HepG2 (cell line): ENCODE measurements around the gene USP1. TPM values are rescaled to one million over a fixed set of nuclear protein-coding genes. Genes with fewer than 3 reads are reported as not detected.

Experiments used
- ATAC-seq: fragments of 200-7000 bp; cut with Tn5 transposase; 3 replicates; pipeline ENCODE4 v1.9.1; 2020; ENCODE audit warnings: mild to moderate bottlenecking, moderate library complexity
- BruUV-seq: library from RNA; stranded (reverse); fragments of 400-500 nt; replicated peaks from 2 replicates; lab custom pipeline; 2021; lab: Mats Ljungman, UMichigan
- CTCF ChIA-PET: fragments of 300-600 bp; formaldehyde crosslinking; extraction: SDS; loops from one replicate; lab custom pipeline; 2021; ENCODE audit warnings: low total read pairs, inconsistent platforms, low intra/inter-chr PET ratio; lab: Yijun Ruan, JAX
- POLR2A ChIA-PET: fragments of 350-600 bp; sonication (Branson Sonifier 250); formaldehyde crosslinking; loops from one replicate; lab custom pipeline; 2020; ENCODE audit warnings: antibody characterized with exemption, inconsistent platforms; lab: Yijun Ruan, JAX
- DNase-seq: peaks from one replicate; pipeline ENCODE4 v3.0.0-alpha.2; 2015; ENCODE audit warnings: low spot score
- FAIRE-seq: peaks from 3 replicates; lab custom pipeline; 2011; peaks lifted over from hg19 to GRCh38; lab: Jason Lieb, UNC
- H2AFZ ChIP-seq: one replicate; pipeline ENCODE4 v1.6.1; 2011; ENCODE audit warnings: low read length, inconsistent platforms
- H3K27ac ChIP-seq: fragments of 300-600 bp; 3 replicates; pipeline ENCODE4 v1.8.0; 2011; ENCODE audit warnings: mixed run types, mild to moderate bottlenecking, mixed read lengths, low read length, inconsistent platforms; ENCODE audit not compliant: insufficient read depth; ENCODE audit errors: extremely low read length
- H3K27me3 ChIP-seq, 2 experiments: fragments of 200-600 bp in 1 of 2; 2 replicates in 1 of 2; 3 replicates in 1 of 2; pipeline versions ENCODE4 v1.6.0 to v1.8.0; 2011; ENCODE audit warnings: low read length in 2 of 2, mild to moderate bottlenecking in 2 of 2, moderate library complexity in 2 of 2, inconsistent platforms in 1 of 2; ENCODE audit not compliant: insufficient read depth in 2 of 2, control insufficient read depth in 1 of 2
- H3K36me3 ChIP-seq, 2 experiments: fragments of 200-600 bp in 1 of 2; replicated peaks in 1 of 2; 2 replicates in 1 of 2; 3 replicates in 1 of 2; pipeline versions ENCODE4 v1.5.1 to v1.8.0; 2011; ENCODE audit warnings: low read length in 2 of 2, inconsistent platforms in 1 of 2; ENCODE audit not compliant: insufficient read depth in 2 of 2, control insufficient read depth in 1 of 2
- H3K4me1 ChIP-seq: 2 replicates; pipeline ENCODE4 v1.5.1; 2012; ENCODE audit warnings: low read length, inconsistent platforms; ENCODE audit not compliant: insufficient read depth
- H3K4me2 ChIP-seq: 2 replicates; pipeline ENCODE4 v1.6.0; 2011; ENCODE audit warnings: low read depth, low read length, inconsistent platforms
- H3K4me3 ChIP-seq, 3 experiments: fragments of 200-600 bp in 1 of 3; sonication (generic), shearing (Covaris generic) in 1 of 3; replicated peaks in 1 of 3; 2 replicates each; pipeline ENCODE4 v1.5.1; 2011 to 2016; ENCODE audit warnings: low read length in 3 of 3, inconsistent platforms in 2 of 3, low read depth in 2 of 3, mild to moderate bottlenecking in 2 of 3, control low read depth in 1 of 3, mixed read lengths in 1 of 3; ENCODE audit not compliant: insufficient read depth in 1 of 3
- H3K79me2 ChIP-seq: one replicate; pipeline ENCODE4 v1.6.1; 2011; ENCODE audit warnings: low read length, inconsistent platforms; ENCODE audit not compliant: insufficient read depth
- H3K9ac ChIP-seq: 2 replicates; pipeline ENCODE4 v1.6.0; 2011; ENCODE audit warnings: mild to moderate bottlenecking, low read depth, low read length, inconsistent platforms; ENCODE audit not compliant: insufficient read depth
- H3K9me3 ChIP-seq: 2 replicates; pipeline ENCODE4 v1.5.1; 2012; ENCODE audit warnings: mild to moderate bottlenecking, low read length
- H4K20me1 ChIP-seq: 2 replicates; pipeline ENCODE4 v1.6.0; 2011; ENCODE audit warnings: inconsistent platforms, mild to moderate bottlenecking, low read length, moderate library complexity; ENCODE audit not compliant: insufficient read depth
- CEBPB ChIP-seq: IDR thresholded peaks from 2 replicates; pipeline ENCODE4 v1.6.1; 2011; ENCODE audit warnings: low read depth, low read length, improper control_type of control experiment, borderline replicate concordance
- MAFK ChIP-seq, 2 experiments: IDR thresholded peaks in 1 of 2; conservative IDR thresholded peaks in 1 of 2; 2 replicates each; pipeline ENCODE4 v1.6.1; 2011; ENCODE audit warnings: improper control_type of control experiment in 2 of 2, low read length in 2 of 2
- MAZ ChIP-seq, 2 experiments: sonication (generic) in 1 of 2; formaldehyde crosslinking in 1 of 2; IDR thresholded peaks; 2 replicates each; pipeline versions ENCODE4 v1.5.0 to v1.6.1; 2012 to 2020; ENCODE audit warnings: low read depth in 2 of 2, mild to moderate bottlenecking in 2 of 2, borderline replicate concordance in 1 of 2, improper control_type of control experiment in 1 of 2, low read length in 1 of 2, missing genetic modification reagents in 1 of 2, moderate library complexity in 1 of 2
- NR3C1 ChIP-seq: sonication (generic); formaldehyde crosslinking; IDR thresholded peaks from 2 replicates; pipeline ENCODE4 v1.4.0; 2020; ENCODE audit warnings: missing genetic modification reagents
- RFX1 ChIP-seq: fragments of 450-650 bp; IDR thresholded peaks from 2 replicates; pipeline ENCODE4 v1.6.1; 2017
- RFX3 ChIP-seq: IDR thresholded peaks from 2 replicates; pipeline ENCODE4 v1.6.1; 2016; ENCODE audit warnings: missing biosample characterization, missing genetic modification reagents
- SALL1 ChIP-seq: sonication (generic); formaldehyde crosslinking; IDR thresholded peaks from 2 replicates; pipeline ENCODE4 v1.8.0; 2022; ENCODE audit warnings: mild to moderate bottlenecking, missing genetic modification reagents
- ZNF556 ChIP-seq: sonication (generic); formaldehyde crosslinking; IDR thresholded peaks from 2 replicates; pipeline ENCODE4 v1.4.0; 2020; ENCODE audit warnings: mild to moderate bottlenecking, missing genetic modification reagents, borderline replicate concordance
- ZNF777 ChIP-seq: sonication (generic); formaldehyde crosslinking; IDR thresholded peaks from 2 replicates; pipeline ENCODE4 v1.4.0; 2020; ENCODE audit warnings: missing genetic modification reagents
- WGBS: methylation state at CpG from one replicate; pipeline ENCODE4 v1.1.6; 2017; ENCODE audit warnings: low lambda C conversion rate; 5-methylcytosine and 5-hydroxymethylcytosine counted together
- in situ Hi-C: cut with HindIII; loops from 2 replicates; pipeline ENCODE4 v1.10.0; 2017; ENCODE audit warnings: low pct_unique_long_range_greater_than_20kb; ENCODE audit not compliant: extremely low pct_ligation_motif_present
- intact Hi-C: fragments of 100-400 bp; cut with micrococcal nuclease; formaldehyde crosslinking; loops from one replicate; pipeline ENCODE4 v1.10.0; 2022; ENCODE audit not compliant: unreplicated experiment
- polyA plus RNA-seq, 8 experiments: library from polyadenylated mRNA; depleted of rRNA in 3 of 8; stranded (reverse) in 7 of 8; unstranded in 1 of 8; fragments of >200 nt; fragmentation: Illumina TruSeq in 4 of 8; extraction: Trizol in 4 of 8; gene quantifications; 2 replicates each; pipeline versions ENCODE4 v1.2.1 to v1.2.3, GENCODE V29; 2011 to 2016; ENCODE audit warnings: low read depth in 4 of 8, missing spikeins in 1 of 8, mixed read lengths in 1 of 8; ENCODE audit not compliant: insufficient read depth in 1 of 8
- total RNA-seq, 5 experiments: library from RNA; depleted of rRNA; stranded (reverse); fragments of >200 nt; fragmentation: Illumina TruSeq; extraction: Trizol; gene quantifications; 2 replicates each; pipeline ENCODE4 v1.2.3, GENCODE V29; 2016; ENCODE audit warnings: low read depth in 1 of 5

The USP1 gene
- total and polyA plus RNA-seq, 2 of the 13 experiments (the other 11 are each of a cell fraction or from before 2014, with no cell fraction given), result 9.0 to 64.6 TPM

DNA sequence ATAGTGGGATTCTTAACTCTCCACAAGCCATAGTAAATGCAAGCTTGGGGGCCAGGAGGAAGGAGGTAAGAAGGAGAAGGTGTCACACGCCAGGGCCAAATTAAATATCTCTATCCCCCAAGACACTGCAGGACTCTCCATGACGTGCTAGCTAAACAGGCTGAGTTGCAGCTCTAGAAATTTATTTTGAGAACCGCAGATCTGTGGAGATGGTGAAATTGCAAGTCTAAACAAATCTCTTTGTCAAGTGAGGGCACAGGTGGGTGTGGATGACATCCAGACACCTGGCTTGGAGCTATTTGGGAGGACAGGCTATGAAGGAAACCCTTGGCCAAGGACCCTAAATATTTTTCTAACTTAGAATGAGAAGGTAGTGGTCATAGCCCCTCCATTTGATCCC, 39.5 kb upstream of the USP1 start:
- intact Hi-C loops, result no loop called here
- H3K4me2 ChIP-seq, result no peak overlapping the region
- in situ Hi-C loops, result no loop called here

GRCh38 chr1:62398377-62398776, 38.5 kb upstream of the USP1 start:
- no peaks in the 10 kb centered on the region for H3K36me3 ChIP-seq
- intact Hi-C loops, result no loop called here
- H3K27ac ChIP-seq, result no peak overlapping the region
- POLR2A ChIA-PET, result no interaction called here
- H3K9me3 ChIP-seq, result no peaks in the 10 kb centered on the region
- TF ChIP-seq ZNF556 (CRISPR knock-in tag), result no peak
- no peak for TF ChIP-seq ZNF777 (CRISPR knock-in tag)
- CTCF ChIA-PET, result no interaction called here
- DNase-seq, result no peak
- no TSS peak for BruUV-seq
- no peak for FAIRE-seq
- H3K4me2 ChIP-seq, result no peak overlapping the region
- no peak overlapping the region for H3K9ac ChIP-seq
- H4K20me1 ChIP-seq, result no peaks in the 10 kb centered on the region
- no peak overlapping the region for H2AFZ ChIP-seq
- H3K27me3 ChIP-seq, result no peaks in the 10 kb centered on the region
- 63% methylated on average over 8 of the region's 8 CpGs for WGBS
- H3K79me2 ChIP-seq, result no peaks in the 10 kb centered on the region
- ATAC-seq, result no peak
- no peak overlapping the region for H3K4me3 ChIP-seq
- in situ Hi-C loops, result no loop called here
- peaks cover 22% of the 10 kb centered on the region for H3K4me1 ChIP-seq

More for the DNA sequence above, 39.5 kb upstream of the USP1 start:
- no peak overlapping the region for H3K9ac ChIP-seq
- no peaks in the 10 kb centered on the region for H3K79me2 ChIP-seq
- no peaks in the 10 kb centered on the region for H4K20me1 ChIP-seq
- H3K36me3 ChIP-seq, result no peaks in the 10 kb centered on the region
- no TSS peak for BruUV-seq
- peaks cover 33% of the 10 kb centered on the region for H3K4me1 ChIP-seq
- no peak overlapping the region for H2AFZ ChIP-seq
- no peak overlapping the region for H3K27ac ChIP-seq
- CTCF ChIA-PET, result no interaction called here
- FAIRE-seq, result no peak
- POLR2A ChIA-PET, result no interaction called here
- H3K4me3 ChIP-seq, result no peak overlapping the region
- ATAC-seq, result no peak
- 73% methylated on average over 2 of the region's 3 CpGs for WGBS
- H3K27me3 ChIP-seq, result no peaks in the 10 kb centered on the region
- DNase-seq, result no peak
- no peak for TF ChIP-seq RFX3 (CRISPR knock-in tag)
- no peak for TF ChIP-seq NR3C1 (CRISPR knock-in tag)
- no peak for TF ChIP-seq MAFK (conservative IDR thresholded peaks at IDR 0.05 in 1 of 2, IDR thresholded peaks at IDR 0.05 in 1 of 2; ENCODE audit: low read length in 2 of 2)
- no peak for TF ChIP-seq RFX1
- TF ChIP-seq MAZ (IDR thresholded peaks at IDR 0.05; ENCODE audit: borderline replicate concordance, low read depth, low read length), result no peak
- TF ChIP-seq MAZ (CRISPR knock-in tag; IDR thresholded peaks at IDR 0.05; ENCODE audit: low read depth), result no peak
- no peak for TF ChIP-seq CEBPB
- no peak for TF ChIP-seq SALL1 (CRISPR knock-in tag)
- TF ChIP-seq, all 625 proteins: peak for 0
- no peaks in the 10 kb centered on the region for H3K9me3 ChIP-seq
